ENCODE results near the gene GLYATL2. TPM values are rescaled to one million over a fixed set of nuclear protein-coding genes. Genes with fewer than 3 reads are reported as not detected.

GLYATL2 gene
- not detected for total RNA-seq
- long read RNA-seq = 0 reads

DNA sequence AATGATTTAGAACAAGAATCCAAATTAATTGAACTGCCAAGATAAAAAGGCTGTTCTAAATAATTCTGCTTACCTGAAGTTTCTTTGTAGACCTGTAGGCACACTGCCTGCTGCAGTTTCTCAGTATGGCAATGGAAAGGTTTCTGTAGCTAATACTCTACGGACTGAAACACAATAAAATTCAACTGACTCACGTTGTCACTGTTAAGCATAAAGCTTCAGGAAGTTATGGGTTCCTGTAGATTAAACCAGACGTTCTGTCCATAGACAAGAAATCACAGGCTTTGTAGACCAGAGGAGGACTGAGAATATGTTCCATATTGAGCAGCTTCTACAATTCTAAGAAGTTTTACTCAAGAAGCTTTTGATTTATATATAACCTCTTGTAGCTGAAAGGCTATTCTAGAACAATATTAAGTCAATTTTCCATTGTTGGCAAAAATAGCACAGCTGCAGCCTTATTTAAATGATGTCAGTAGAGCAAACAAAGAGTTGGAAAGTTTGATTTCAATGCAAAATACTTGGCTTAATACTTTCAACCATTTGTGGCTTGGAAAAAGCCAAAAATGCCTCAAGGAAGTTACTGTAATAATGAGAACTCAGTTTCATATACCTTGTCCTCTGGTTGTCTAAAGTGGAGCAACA, at the start of gene GLYATL2:
Gene GLYATL2 (minus strand): TSS at position 344 of the 645 bp plus-strand sequence. CDS start 5,092 bp downstream, outside the sequence.
- ATAC-seq (no peak), DNase-seq (ENCODE audit: missing footprints) (no peak)
- intact Hi-C loops (cut with DNase I) = no loop called here

- intact Hi-C loops (cut with DNase I) = no loop called here
- ATAC-seq (no peak), DNase-seq (ENCODE audit: missing footprints) (no peak)
Measured at GRCh38 chr11:58893899-58894298, 49.4 kb upstream of the GLYATL2 start.

DNA sequence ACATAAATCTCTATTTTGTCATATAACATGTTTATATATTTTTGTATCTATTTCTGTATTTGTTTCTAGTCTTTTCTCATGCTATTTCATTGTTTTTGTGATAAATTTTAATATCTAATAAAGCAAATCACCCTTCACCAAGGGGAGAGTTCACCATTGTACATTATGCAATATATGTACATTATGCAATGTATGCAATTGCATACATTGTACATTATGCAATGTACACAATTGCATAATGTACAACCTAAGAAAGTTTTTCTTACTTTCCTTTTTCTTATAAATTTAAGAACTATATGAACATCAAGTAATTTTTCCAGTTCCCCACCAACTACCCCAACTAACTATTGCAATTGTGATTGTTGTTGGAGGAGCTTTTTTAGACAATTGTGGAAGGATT, 44.1 kb upstream of the GLYATL2 start:
- DNase-seq (ENCODE audit: missing footprints) (no peak), ATAC-seq (no peak)
- intact Hi-C loops (cut with DNase I) = no loop called here

- no peak for ATAC-seq
- intact Hi-C loops (cut with DNase I) = no loop called here
- DNase-seq (ENCODE audit: missing footprints) = no peak
Measured at GRCh38 chr11:58887452-58887851, 42.9 kb upstream of the GLYATL2 start.

GRCh38 chr11:58880625-58881024, 36.1 kb upstream of the GLYATL2 start:
- ATAC-seq = no peak
- DNase-seq (ENCODE audit: missing footprints) = no peak
- intact Hi-C loops (cut with DNase I) = no loop called here

DNA sequence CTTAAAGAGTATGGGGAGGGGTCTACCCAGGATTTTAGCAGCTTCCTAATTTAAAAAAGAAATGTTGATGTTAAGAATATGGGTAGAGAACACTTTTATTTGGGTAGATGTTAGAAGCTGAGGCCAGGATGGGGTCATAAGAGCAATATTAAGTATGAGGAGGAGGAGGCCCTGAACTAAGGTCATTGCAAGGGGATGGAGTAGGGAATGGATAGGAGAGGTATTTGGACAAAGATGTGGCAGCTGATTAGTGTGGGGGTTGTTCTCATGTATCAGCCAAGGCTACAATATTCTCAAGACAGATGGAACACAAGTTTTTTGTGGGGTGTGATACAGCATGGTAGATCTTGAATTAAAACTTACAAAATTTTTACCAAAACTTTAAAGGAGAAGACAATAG, 35.7 kb upstream of the GLYATL2 start:
- no peak for DNase-seq (ENCODE audit: missing footprints)
- ATAC-seq = no peak
- intact Hi-C loops (cut with DNase I) = no loop called here

- intact Hi-C loops (cut with DNase I) = no loop called here
- DNase-seq (ENCODE audit: missing footprints) (no peak), ATAC-seq (no peak)
Measured at GRCh38 chr11:58867556-58867955, 23.1 kb upstream of the GLYATL2 start.

DNA sequence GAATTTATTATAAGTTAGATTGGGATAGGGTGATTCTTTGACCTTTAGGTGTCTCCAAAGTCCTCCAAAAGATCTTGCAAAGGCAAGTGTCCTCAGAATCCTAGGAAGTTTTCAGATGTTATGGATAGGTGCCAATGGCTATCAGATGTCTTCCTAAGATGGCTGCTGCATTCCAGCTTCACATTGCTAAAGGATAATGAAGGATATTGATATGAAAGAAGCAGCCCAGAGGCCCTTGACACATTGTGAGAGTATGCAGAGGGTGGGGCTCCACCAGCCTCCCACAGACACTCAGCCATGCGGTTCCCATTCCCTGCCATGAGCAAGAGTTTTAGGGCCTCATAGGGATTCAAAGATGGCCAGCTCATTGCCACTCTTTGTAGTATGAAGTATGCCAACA, 22.3 kb upstream of the GLYATL2 start:
- ATAC-seq = no peak
- intact Hi-C loops (cut with DNase I) = no loop called here
- DNase-seq (ENCODE audit: missing footprints) = no peak

GRCh38 chr11:58864335-58864734, 19.8 kb upstream of the GLYATL2 start:
- ATAC-seq (no peak), DNase-seq (ENCODE audit: missing footprints) (no peak)
- intact Hi-C loops (cut with DNase I) = no loop called here

GRCh38 chr11:58863697-58864096, 19.2 kb upstream of the GLYATL2 start:
- intact Hi-C loops (cut with DNase I) = no loop called here
- ATAC-seq = no peak
- no peak for DNase-seq (ENCODE audit: missing footprints)

- no peak for ATAC-seq
- no peak for DNase-seq (ENCODE audit: missing footprints)
- intact Hi-C loops (cut with DNase I) = no loop called here
Measured at GRCh38 chr11:58861533-58861932, 17.0 kb upstream of the GLYATL2 start.

DNA sequence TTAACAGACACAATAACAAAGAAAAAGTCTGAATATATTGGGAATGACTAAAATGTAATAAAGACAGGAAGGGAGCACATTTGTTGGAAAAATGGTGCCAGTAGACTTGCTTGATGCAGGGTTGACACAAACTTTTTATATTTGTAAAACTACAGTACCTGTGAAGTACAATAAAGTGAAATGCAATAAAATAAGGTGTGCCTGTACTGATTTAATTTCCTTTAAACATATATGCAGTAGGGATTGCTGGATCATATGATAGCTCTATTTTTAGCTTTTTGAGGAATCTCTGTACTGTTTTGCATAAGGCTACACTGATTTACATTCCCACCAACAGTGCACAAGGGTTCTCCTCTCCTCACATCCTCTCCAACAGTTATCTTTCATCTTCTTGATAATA, 12.3 kb upstream of the GLYATL2 start:
- ATAC-seq (no peak), DNase-seq (ENCODE audit: missing footprints) (no peak)
- intact Hi-C loops (cut with DNase I) = no loop called here

GRCh38 chr11:58845386-58845785, 882 bp upstream of the GLYATL2 start:
- ATAC-seq (no peak), DNase-seq (ENCODE audit: missing footprints) (no peak)
- intact Hi-C loops (cut with DNase I) = no loop called here

DNA sequence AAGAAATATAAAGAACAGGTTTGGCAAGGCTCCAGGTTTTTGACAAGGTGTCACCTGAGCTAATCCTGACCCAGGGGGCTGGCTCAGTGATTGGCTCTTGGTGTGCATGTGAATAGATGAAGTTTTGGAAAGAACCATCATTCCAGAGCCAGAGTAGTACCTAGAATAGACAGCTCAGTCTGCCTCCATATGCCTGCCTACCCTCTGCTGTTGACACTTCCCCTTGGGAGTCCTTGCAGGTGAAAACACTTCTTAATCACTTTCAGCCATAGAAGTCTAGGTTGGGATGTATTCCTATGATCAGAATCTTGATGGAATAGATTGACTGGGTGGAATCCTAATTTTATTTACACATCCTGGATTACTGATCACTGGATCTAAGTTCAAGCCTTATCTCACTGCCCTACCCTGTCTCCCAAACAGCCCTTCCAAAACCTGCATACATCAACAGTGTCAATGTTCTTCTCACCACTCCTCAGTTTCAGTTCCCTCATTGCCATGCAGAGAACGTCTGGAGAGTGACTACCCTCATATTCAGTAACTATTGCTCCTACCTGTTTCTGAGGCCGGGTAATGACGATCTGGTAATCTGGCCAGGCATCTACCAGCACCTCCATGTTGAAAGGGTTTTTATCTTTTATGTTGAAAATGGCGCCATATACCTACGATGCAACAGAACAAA, 6.7 kb downstream of the GLYATL2 start:
- ATAC-seq (no peak), DNase-seq (ENCODE audit: missing footprints) (no peak)
- intact Hi-C loops (cut with DNase I) = no loop called here

- no peak for ATAC-seq
Measured at GRCh38 chr11:58832056-58832645, 12.4 kb downstream of the GLYATL2 start.

DNA sequence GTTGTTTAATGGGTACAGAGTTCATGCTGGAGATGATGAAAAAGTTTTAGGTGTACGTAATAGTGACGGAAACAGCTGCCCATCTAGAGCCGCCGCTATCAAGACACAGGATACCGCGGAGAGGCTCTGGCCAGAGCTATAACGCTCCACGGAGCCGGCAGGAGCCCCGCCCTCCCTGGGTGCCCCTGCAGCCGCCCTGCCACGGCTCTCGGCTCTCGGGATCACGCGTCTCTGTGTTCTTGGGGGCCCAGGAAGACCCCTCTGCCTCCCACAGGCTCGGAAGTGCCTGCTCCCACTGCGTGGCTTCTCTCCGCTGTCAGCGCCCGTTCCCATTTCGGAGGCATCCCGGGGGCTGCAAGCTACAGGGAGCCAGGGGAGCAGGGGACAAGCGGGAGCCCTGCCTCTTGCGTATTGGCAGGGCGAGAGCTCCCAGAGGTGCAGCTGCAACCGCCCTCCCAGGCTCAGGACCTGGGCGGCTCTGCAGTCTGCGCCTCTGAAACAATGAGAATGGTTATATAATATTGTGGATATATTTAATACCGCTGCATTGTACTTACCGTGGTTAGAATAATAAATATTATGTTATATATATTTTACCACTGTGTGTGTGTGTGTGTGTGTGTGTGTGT, 13.7 kb downstream of the GLYATL2 start:
- DNase-seq (ENCODE audit: missing footprints) = peak; percentile 35
- intact Hi-C loops (cut with DNase I) = no loop called here
- no peak for ATAC-seq

More at GRCh38 chr11:58832056-58832645, 12.4 kb downstream of the GLYATL2 start:
- intact Hi-C loops (cut with DNase I) = no loop called here
- no peak for DNase-seq (ENCODE audit: missing footprints)

DNA sequence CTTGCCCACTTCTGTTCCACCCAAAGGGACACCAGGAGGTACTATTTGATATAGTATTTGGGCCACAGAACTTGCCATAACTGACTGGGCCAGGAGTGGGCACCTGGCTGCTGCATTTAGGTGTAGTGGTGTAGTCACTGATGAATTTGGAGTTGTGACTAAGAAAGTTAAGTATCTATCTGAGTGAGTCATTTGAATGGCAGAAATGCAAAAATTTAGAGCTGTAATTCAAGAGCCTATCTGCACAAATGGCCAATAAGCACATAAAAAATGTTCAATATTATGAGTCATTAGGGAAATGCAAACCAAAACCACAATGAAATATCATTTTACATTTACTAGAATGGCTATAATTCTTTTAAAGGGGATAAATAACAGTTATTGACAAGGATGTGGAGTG, 14.7 kb downstream of the GLYATL2 start:
- DNase-seq (ENCODE audit: missing footprints) (no peak), ATAC-seq (no peak)
- intact Hi-C loops (cut with DNase I) = no loop called here

DNA sequence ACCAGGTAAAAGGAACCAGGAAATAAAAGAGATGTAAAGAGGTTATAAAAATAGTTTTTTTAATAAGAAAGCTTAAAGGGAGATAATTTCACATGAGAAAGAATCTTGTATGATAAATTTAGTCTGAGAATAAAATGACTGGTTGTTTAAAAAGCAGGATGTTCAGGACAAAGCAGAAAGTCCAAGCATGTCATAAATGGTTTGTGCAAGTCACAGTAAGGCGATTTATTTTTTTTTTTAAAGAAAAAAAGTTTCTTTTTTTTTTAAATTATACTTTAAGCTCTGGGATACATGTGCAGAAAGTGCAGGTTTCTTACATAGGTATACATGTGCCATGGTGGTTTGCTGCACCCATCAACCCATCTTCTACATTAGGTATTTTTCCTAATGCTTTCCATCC, 30.8 kb downstream of the GLYATL2 start:
- DNase-seq (ENCODE audit: missing footprints) (no peak), ATAC-seq (no peak)
- intact Hi-C loops (cut with DNase I) = no loop called here

GRCh38 chr11:58811499-58811898, 33.0 kb downstream of the GLYATL2 start:
- DNase-seq (ENCODE audit: missing footprints) (no peak), ATAC-seq (no peak)
- intact Hi-C loops (cut with DNase I) = no loop called here

- intact Hi-C loops (cut with DNase I) = no loop called here
- no peak for ATAC-seq
Measured at GRCh38 chr11:58807343-58807742, 37.2 kb downstream of the GLYATL2 start.

More at GRCh38 chr11:58807343-58807742, 37.2 kb downstream of the GLYATL2 start:
- no peak for DNase-seq (ENCODE audit: missing footprints)

Data from Right ventricle myocardium inferior (tissue), 1 donor.